Ovary (tissue), 9 donors: Measurements from ENCODE around the gene KICS2. TPM values are rescaled to one million over a fixed set of nuclear protein-coding genes. Genes with fewer than 3 reads are reported as not detected.
"Not testable (repeated sequence)": the region's sequence is repeated elsewhere in the genome, so short reads cannot be mapped to it uniquely, and the experiment has no call there.

Experiments used
- DNase-seq, 5 donors: peaks; one replicate each; pipeline ENCODE4 v3.0.0-alpha.2; 2019 to 2020
- H3K27ac ChIP-seq, 2 donors: fragments of 200-600 bp; one replicate each; pipeline versions ENCODE4 v1.5.1 to v1.8.0; 2019 to 2022
- H3K27me3 ChIP-seq: fragments of 200-600 bp; one replicate; pipeline ENCODE4 v1.8.0; 2022
- H3K36me3 ChIP-seq: fragments of 200-600 bp; sonication (generic); one replicate; pipeline ENCODE4 v1.5.1; 2019
- H3K4me1 ChIP-seq: one replicate; pipeline ENCODE4 v1.8.1; 2013; ENCODE audit warnings: mild to moderate bottlenecking, moderate library complexity; ENCODE audit not compliant: insufficient read depth
- H3K4me3 ChIP-seq: fragments of 200-600 bp; sonication (generic); one replicate; pipeline ENCODE4 v1.5.1; 2017
- H3K9me3 ChIP-seq, 2 donors: fragments of 200-600 bp in 1 of 2; sonication (generic) in 1 of 2; one replicate each; pipeline versions ENCODE4 v1.5.1 to v1.8.1; 2013 to 2019; ENCODE audit warnings: mild to moderate bottlenecking in 1 of 2, moderate library complexity in 1 of 2
- EP300 ChIP-seq: sonication (generic); formaldehyde crosslinking; IDR thresholded peaks from one replicate; pipeline ENCODE4 v1.6.1; 2017; ENCODE audit warnings: antibody characterized with exemption
- POLR2A ChIP-seq: fragments of 450-650 bp; IDR thresholded peaks from one replicate; pipeline ENCODE4 v1.6.1; 2017; ENCODE audit warnings: antibody characterized with exemption, mild to moderate bottlenecking, moderate library complexity
- WGBS, 3 donors: extraction: QIAGEN DNeasy Blood & Tissue Kit in 1 of 3; methylation state at CpG; one replicate each; pipeline versions ENCODE4 v1.1.5 to v1.1.7; 2013 to 2017; 5-methylcytosine and 5-hydroxymethylcytosine counted together
- intact Hi-C, 4 donors: fragments of 100-400 bp; cut with DNase I; formaldehyde crosslinking; loops; one replicate each; pipeline versions ENCODE4 v1.11.0 to v1.15.1; 2022 to 2023
- polyA plus RNA-seq, 2 donors: library from polyadenylated mRNA; stranded (reverse); fragments of 200-250 nt in 1 of 2; fragments of 350-450 nt in 1 of 2; fragmentation: Illumina TruSeq in 1 of 2; extraction: RNeasy Lipid Tissue Mini Kit (QIAGEN cat#74804) in 1 of 2; gene quantifications; one replicate each; pipeline ENCODE4 v1.2.3, GENCODE V29; 2013 to 2014
- total RNA-seq, 7 donors: library from RNA; depleted of rRNA in 2 of 7; stranded (reverse); fragments of >200 nt in 2 of 7; fragmentation: NEBNext Ultra II Directional in 3 of 7; extraction: Animal tissue kit (Norgen Biotek cat#: 25700) in 3 of 7; gene quantifications; one replicate each; pipeline versions ENCODE4 v1.1.0 to v1.2.4, GENCODE V29; 2016 to 2023
- TF ChIP-seq, protein P1 (sequence below), 3 donors: fragments of 450-650 bp in 2 of 3; fragments of 200-600 bp in 1 of 3; IDR thresholded peaks; one replicate each; pipeline versions ENCODE4 v1.5.1 to v1.8.0; 2016 to 2022; ENCODE audit warnings: antibody characterized with exemption in 3 of 3, mild to moderate bottlenecking in 1 of 3
- donor health status: DM: no; HTN: no; CAD: no; lungs with moderate emphysema.
- donor health status: DM: no; HTN: no; CAD: no.
- donor health status: Bipolar disorder and iron deficiency.
- donor health status: DM: yes; HTN: yes; CAD: no.
- donor health status: DM: no; HTN: no; CAD: no.
- donor health status: DM: yes; HTN: yes; CAD: no.

The KICS2 gene
- total and polyA plus RNA-seq, 9 donors, result 3.4 to 15.2 (median 8.1) TPM

DNA sequence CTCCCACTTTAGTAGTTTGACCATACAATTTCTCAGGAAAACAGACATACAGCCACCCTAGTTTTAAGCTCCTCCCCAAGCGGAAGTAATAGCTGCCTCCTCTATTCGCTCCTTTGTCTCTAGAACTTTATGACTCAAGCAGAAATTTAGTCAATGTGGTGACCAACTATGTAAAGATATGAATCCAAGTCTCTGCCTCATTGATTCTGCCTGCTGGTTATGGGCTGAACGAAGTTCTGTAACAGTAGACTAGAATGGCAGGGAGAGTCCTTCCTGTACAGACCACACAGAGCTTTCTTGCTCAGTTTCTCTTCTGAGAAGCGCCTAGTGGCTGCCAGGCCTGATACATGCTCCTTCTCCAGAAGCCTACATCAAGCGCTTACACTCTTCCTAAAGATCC, 19.1 kb downstream of the KICS2 start:
- 91 to 97% (median 94%) methylated on average over 5 of the region's 5 CpGs for WGBS, 3 donors
- no peak overlapping the region for H3K27ac ChIP-seq
- no peak for DNase-seq
- intact Hi-C loops, result no loop called here
- H3K36me3 ChIP-seq, result no peaks in the 10 kb centered on the region
- H3K4me1 ChIP-seq, result no peaks in the 10 kb centered on the region
- no peak overlapping the region for H3K4me3 ChIP-seq
- TF ChIP-seq, protein P1, sequence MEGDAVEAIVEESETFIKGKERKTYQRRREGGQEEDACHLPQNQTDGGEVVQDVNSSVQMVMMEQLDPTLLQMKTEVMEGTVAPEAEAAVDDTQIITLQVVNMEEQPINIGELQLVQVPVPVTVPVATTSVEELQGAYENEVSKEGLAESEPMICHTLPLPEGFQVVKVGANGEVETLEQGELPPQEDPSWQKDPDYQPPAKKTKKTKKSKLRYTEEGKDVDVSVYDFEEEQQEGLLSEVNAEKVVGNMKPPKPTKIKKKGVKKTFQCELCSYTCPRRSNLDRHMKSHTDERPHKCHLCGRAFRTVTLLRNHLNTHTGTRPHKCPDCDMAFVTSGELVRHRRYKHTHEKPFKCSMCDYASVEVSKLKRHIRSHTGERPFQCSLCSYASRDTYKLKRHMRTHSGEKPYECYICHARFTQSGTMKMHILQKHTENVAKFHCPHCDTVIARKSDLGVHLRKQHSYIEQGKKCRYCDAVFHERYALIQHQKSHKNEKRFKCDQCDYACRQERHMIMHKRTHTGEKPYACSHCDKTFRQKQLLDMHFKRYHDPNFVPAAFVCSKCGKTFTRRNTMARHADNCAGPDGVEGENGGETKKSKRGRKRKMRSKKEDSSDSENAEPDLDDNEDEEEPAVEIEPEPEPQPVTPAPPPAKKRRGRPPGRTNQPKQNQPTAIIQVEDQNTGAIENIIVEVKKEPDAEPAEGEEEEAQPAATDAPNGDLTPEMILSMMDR (IDR thresholded peaks at IDR 0.05), result no peak
- no peak for TF ChIP-seq POLR2A
- no peak for TF ChIP-seq EP300
- H3K9me3 ChIP-seq, result no peaks in the 10 kb centered on the region
- no peaks in the 10 kb centered on the region for H3K27me3 ChIP-seq

DNA sequence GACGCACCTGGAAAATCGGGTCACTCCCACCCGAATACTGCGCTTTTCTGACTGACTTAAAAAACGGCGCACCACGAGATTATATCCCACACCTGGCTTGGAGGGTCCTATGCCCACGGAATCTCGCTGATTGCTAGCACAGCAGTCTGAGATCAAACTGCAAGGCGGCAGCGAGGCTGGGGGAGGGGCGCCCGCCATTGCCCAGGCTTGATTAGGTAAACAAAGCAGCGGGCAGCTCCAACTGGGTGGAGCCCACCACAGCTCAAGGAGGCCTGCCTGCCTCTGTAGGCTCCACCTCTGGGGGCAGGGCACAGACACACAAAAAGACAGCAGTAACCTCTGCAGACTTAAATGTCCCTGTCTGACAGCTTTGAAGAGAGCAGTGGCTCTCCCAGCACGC, 26.3 kb downstream of the KICS2 start:
- DNase-seq, H3K9me3 ChIP-seq, H3K27me3 ChIP-seq, intact Hi-C loops, H3K27ac ChIP-seq, H3K4me3 ChIP-seq, H3K36me3 ChIP-seq, H3K4me1 ChIP-seq: not testable (repeated sequence)
- 63 to 87% (median 86%) methylated on average over 2 to 14 of the region's 15 CpGs for WGBS, 3 donors

DNA sequence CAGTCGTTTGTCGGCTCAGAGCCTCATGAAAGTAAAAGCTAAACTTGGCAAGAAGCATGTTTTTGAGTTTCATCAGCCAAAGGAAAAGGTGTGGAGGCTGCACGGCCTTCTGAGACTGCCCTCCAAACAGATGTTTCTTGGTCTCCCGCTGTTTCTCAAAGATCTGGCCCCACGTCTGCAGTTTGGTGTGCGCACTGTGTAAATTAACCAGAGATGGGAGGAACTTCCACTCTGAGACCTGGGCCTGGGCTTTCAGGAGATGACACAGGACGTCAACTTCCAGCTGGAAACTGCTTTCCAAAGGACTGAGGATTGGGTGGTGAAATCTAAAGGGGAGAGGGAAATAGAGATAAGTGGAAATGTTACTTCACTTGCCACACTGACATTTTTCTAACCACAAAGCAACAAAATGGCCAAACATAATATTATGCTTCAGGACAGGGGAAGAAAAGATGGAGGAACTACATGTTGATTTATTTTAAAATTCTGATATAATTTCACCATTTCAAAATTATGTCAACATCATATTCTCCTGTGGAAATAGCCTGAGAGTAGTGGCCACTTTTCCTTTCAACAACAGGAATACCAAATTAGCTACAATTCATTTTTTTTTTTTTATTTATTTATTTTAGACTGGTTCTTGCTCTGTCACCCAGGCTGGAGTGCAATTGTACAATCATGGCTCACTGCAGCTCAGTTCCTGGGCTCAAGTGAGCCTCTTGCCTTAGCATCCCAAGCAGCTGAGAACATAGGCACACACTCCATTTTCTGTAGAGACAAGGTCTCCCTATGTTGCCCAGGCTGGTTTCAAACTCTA, 27.6 kb downstream of the KICS2 start:
- WGBS, 3 donors, result 33 to 44% (median 39%) methylated on average over 7 of the region's 7 CpGs
- no peaks in the 10 kb centered on the region for H3K36me3 ChIP-seq
- intact Hi-C loops, result no loop called here
- DNase-seq, result no peak
- H3K27ac ChIP-seq, result no peak overlapping the region
- H3K9me3 ChIP-seq, result no peaks in the 10 kb centered on the region
- TF ChIP-seq, protein P1 (IDR thresholded peaks at IDR 0.05), result no peak
- TF ChIP-seq POLR2A (no peak), EP300 (no peak)
- H3K4me3 ChIP-seq, result no peak overlapping the region
- no peaks in the 10 kb centered on the region for H3K27me3 ChIP-seq
- no peaks in the 10 kb centered on the region for H3K4me1 ChIP-seq

- Histone ChIP-seq H3K27me3 (no peaks in the 10 kb centered on the region), H3K36me3 (no peaks in the 10 kb centered on the region), H3K27ac (no peak overlapping the region), H3K4me1 (no peaks in the 10 kb centered on the region), H3K4me3 (no peak overlapping the region), H3K9me3 (no peaks in the 10 kb centered on the region)
- intact Hi-C loops, result no loop called here
- WGBS, 3 donors, result 74 to 83% (median 77%) methylated on average over 6 of the region's 6 CpGs
- DNase-seq, result no peak
- TF ChIP-seq, protein P1 (IDR thresholded peaks at IDR 0.05), result no peak
- TF ChIP-seq POLR2A (no peak), EP300 (no peak)
Observed at GRCh38 chr12:64193931-64194330, 28.2 kb downstream of the KICS2 start.

DNA sequence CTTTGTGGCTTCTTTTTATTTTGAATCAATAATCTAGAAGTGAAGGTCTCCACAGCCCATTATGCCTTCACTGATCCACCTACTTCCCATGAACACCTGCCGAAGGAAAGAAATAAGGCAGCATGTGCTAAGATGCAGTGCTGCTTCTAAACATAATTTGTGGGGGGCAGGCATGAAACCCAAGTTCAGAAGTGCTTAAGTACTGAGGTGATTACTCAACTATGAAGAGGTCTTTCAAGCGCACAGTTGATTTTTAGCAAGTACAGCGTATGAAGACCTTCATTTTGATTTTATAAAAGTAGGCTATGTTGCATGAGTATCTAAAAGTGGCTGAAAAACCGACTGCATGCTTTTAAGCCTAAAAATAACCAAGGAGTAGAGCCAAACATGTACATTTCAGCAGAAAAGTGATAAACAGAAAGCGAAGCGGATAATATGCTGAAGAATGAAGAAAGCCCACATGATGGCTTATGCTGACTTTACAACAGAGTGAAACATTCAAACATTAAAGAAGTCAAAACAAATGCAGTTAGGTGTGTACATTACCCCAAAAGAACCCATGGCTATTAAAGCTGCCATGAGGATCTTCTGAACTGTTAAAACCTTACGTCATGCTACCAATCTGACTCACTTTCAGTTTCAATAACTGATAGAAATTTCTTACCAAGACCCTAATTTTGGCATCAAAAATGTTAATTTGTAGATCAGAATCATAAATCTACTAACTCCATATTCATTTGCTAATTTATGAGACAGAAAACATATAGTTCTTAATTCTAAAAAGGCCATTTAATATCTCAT, 29.3 kb downstream of the KICS2 start:
- Histone ChIP-seq H3K27ac (no peak overlapping the region), H3K4me1 (no peaks in the 10 kb centered on the region), H3K9me3 (no peaks in the 10 kb centered on the region), H3K27me3 (no peaks in the 10 kb centered on the region), H3K4me3 (no peak overlapping the region), H3K36me3 (no peaks in the 10 kb centered on the region)
- intact Hi-C loops, result no loop called here
- TF ChIP-seq EP300 (no peak), POLR2A (no peak)
- TF ChIP-seq, protein P1 (IDR thresholded peaks at IDR 0.05), result no peak
- 81 to 83% (median 81%) methylated on average over 7 of the region's 7 CpGs for WGBS, 3 donors
- DNase-seq, result no peak
